A549 (cell line): ENCODE results near the gene PIGU. TPM values are rescaled to one million over a fixed set of nuclear protein-coding genes. Genes with fewer than 3 reads are reported as not detected.

Source experiments
- ATAC-seq, 2 experiments: fragments of 200-7000 bp in 1 of 2; fragments of >200 bp in 1 of 2; cut with Nextera tagmentation in 1 of 2; cut with Tn5 transposase in 1 of 2; 3 replicates each; pipeline versions ENCODE4 v1.8.0 to v1.9.1; 2018 to 2020; ENCODE audit warnings: mild to moderate bottlenecking in 1 of 2, moderate library complexity in 1 of 2
- CTCF ChIA-PET: fragments of 300-600 bp; sonication (Branson Sonifier 250); formaldehyde crosslinking; extraction: SDS; loops from one replicate; lab custom pipeline; 2021; ENCODE audit warnings: antibody characterized with exemption, inconsistent platforms; lab: Yijun Ruan, JAX
- POLR2A ChIA-PET: fragments of 350-600 bp; formaldehyde crosslinking; extraction: SDS; loops from one replicate; lab custom pipeline; 2021; ENCODE audit warnings: antibody characterized with exemption, inconsistent platforms; lab: Yijun Ruan, JAX
- DNase-seq, 2 experiments: peaks; one replicate each; pipeline versions ENCODE4 v3.0.0 to v3.0.0-alpha.2; 2011 to 2016; ENCODE audit warnings: low read depth in 1 of 2, low spot score in 1 of 2
- FAIRE-seq: peaks from 2 replicates; lab custom pipeline; 2011; peaks lifted over from hg19 to GRCh38; lab: Jason Lieb, UNC
- H3K27ac ChIP-seq, 2 experiments: fragments of >200 bp; sonication (Bioruptor Twin); formaldehyde crosslinking; 3 replicates each; pipeline ENCODE4 v1.5.1; 2016 to 2017
- H3K4me1 ChIP-seq: fragments of >200 bp; sonication (Bioruptor Twin); formaldehyde crosslinking; 3 replicates; pipeline ENCODE4 v1.6.1; 2016
- H3K4me2 ChIP-seq: fragments of >200 bp; sonication (Bioruptor Twin); formaldehyde crosslinking; 3 replicates; pipeline ENCODE4 v1.6.1; 2016
- H3K4me3 ChIP-seq: fragments of >200 bp; sonication (Bioruptor Twin); formaldehyde crosslinking; 3 replicates; pipeline ENCODE4 v1.5.1; 2016
- H3K9me3 ChIP-seq: fragments of >200 bp; sonication (Bioruptor Twin); formaldehyde crosslinking; 3 replicates; pipeline ENCODE4 v1.6.1; 2016
- ATOH8 ChIP-seq: fragments of 250-450 bp; sonication (Bioruptor Pico); IDR thresholded peaks from 2 replicates; pipeline ENCODE4 v1.5.0; 2020; ENCODE audit warnings: low read depth, mild to moderate bottlenecking, moderate library complexity
- BCL3 ChIP-seq: fragments of >200 bp; sonication (Bioruptor Twin); formaldehyde crosslinking; IDR thresholded peaks from 3 replicates; pipeline ENCODE4 v1.6.1; 2016
- CBX2 ChIP-seq: fragments of 200-600 bp; sonication (generic); IDR thresholded peaks from 2 replicates; pipeline ENCODE4 v1.6.1; 2016; ENCODE audit warnings: low read depth, mild to moderate bottlenecking, borderline replicate concordance
- CBX8 ChIP-seq: fragments of 200-600 bp; sonication (generic); IDR thresholded peaks from 2 replicates; pipeline ENCODE4 v1.6.1; 2016
- CEBPB ChIP-seq, 2 experiments: fragments of >200 bp in 1 of 2; sonication (Bioruptor Twin) in 1 of 2; formaldehyde crosslinking in 1 of 2; IDR thresholded peaks; 2 replicates each; pipeline ENCODE4 v1.6.1; 2012 to 2016
- E2F6 ChIP-seq: IDR thresholded peaks from 2 replicates; pipeline ENCODE4 v1.6.1; 2012; ENCODE audit warnings: low read depth, borderline replicate concordance
- EHF ChIP-seq: fragments of 250-450 bp; sonication (Bioruptor Pico); IDR thresholded peaks from 2 replicates; pipeline ENCODE4 v1.5.0; 2020; ENCODE audit warnings: mild to moderate bottlenecking
- EHMT2 ChIP-seq: fragments of 200-600 bp; sonication (generic); IDR thresholded peaks from 2 replicates; pipeline ENCODE4 v1.6.1; 2016; ENCODE audit warnings: antibody characterized with exemption, low read depth, mild to moderate bottlenecking, moderate library complexity
- ELK1 ChIP-seq: fragments of 150-350 bp; IDR thresholded peaks from 2 replicates; pipeline ENCODE4 v1.6.1; 2014; ENCODE audit warnings: low read depth, mild to moderate bottlenecking, low read length
- FOSL2 ChIP-seq, 2 experiments: fragments of 450-650 bp in 1 of 2; fragments of >200 bp in 1 of 2; sonication (Bioruptor Twin) in 1 of 2; formaldehyde crosslinking; IDR thresholded peaks; 2 replicates each; pipeline versions ENCODE4 v1.5.0 to v1.6.1; 2016 to 2020; ENCODE audit warnings: mild to moderate bottlenecking in 1 of 2, moderate library complexity in 1 of 2
- GATA3 ChIP-seq: IDR thresholded peaks from 2 replicates; pipeline ENCODE4 v1.6.1; 2012; ENCODE audit warnings: borderline replicate concordance
- HES2 ChIP-seq: fragments of >200 bp; sonication (Bioruptor Twin); formaldehyde crosslinking; IDR thresholded peaks from 2 replicates; pipeline ENCODE4 v1.6.1; 2016
- HEYL ChIP-seq: fragments of 250-450 bp; sonication (Bioruptor Pico); IDR thresholded peaks from 2 replicates; pipeline ENCODE4 v1.8.0; 2021; ENCODE audit warnings: mild to moderate bottlenecking, moderate library complexity
- JUNB ChIP-seq: fragments of >200 bp; sonication (Bioruptor Twin); formaldehyde crosslinking; IDR thresholded peaks from 2 replicates; pipeline ENCODE4 v1.6.1; 2016
- MAZ ChIP-seq: fragments of 150-350 bp; IDR thresholded peaks from 2 replicates; pipeline ENCODE4 v1.6.1; 2014; ENCODE audit warnings: antibody characterized with exemption, low read depth, low read length, borderline replicate concordance
- NPAS2 ChIP-seq: fragments of 250-450 bp; sonication (Bioruptor Pico); IDR thresholded peaks from 2 replicates; pipeline ENCODE4 v1.8.0; 2022; ENCODE audit warnings: mild to moderate bottlenecking, moderate library complexity, borderline replicate concordance
- PBX3 ChIP-seq: IDR thresholded peaks from 2 replicates; pipeline ENCODE4 v1.6.1; 2012
- REST ChIP-seq: fragments of 200-600 bp; sonication (generic); IDR thresholded peaks from 2 replicates; pipeline ENCODE4 v1.6.1; 2016; ENCODE audit warnings: antibody characterized with exemption, mild to moderate bottlenecking, moderate library complexity
- RFX5 ChIP-seq: fragments of 450-650 bp; IDR thresholded peaks from 2 replicates; pipeline ENCODE4 v1.7.1; 2014; ENCODE audit warnings: antibody characterized with exemption, mild to moderate bottlenecking, moderate library complexity
- TP53 ChIP-seq: fragments of 250-450 bp; sonication (Bioruptor Pico); IDR thresholded peaks from 2 replicates; pipeline ENCODE4 v1.5.0; 2021; ENCODE audit warnings: mild to moderate bottlenecking, moderate library complexity
- USF2 ChIP-seq: fragments of 450-650 bp; IDR thresholded peaks from 2 replicates; pipeline ENCODE4 v1.6.1; 2014; ENCODE audit warnings: antibody characterized with exemption
- ZSCAN20 ChIP-seq: fragments of 250-450 bp; sonication (Bioruptor Pico); IDR thresholded peaks from 2 replicates; pipeline ENCODE4 v1.8.0; 2022; ENCODE audit warnings: mild to moderate bottlenecking, moderate library complexity
- WGBS: methylation state at CpG from one replicate; pipeline ENCODE4 v1.1.6; 2017; ENCODE audit errors: missing lambda C conversion rate; 5-methylcytosine and 5-hydroxymethylcytosine counted together
- polyA plus RNA-seq, 4 experiments: library from polyadenylated mRNA; depleted of rRNA in 3 of 4; stranded (reverse); fragments of >200 nt; fragmentation: RNase III in 1 of 4; extraction: RNeasy Plus Mini Kit Qiagen cat#74134 plus additional on column Dnase treatment in 1 of 4; gene quantifications; 2 replicates in 3 of 4; 3 replicates in 1 of 4; pipeline ENCODE4 v1.2.3, GENCODE V29; 2011 to 2017

PIGU gene
- polyA plus RNA-seq, 2 of the 4 experiments (the other 2 are of a cell fraction), result 27.8 to 103 TPM

GRCh38 chr20:34561661-34562060, 115.2 kb downstream of the PIGU start:
- H3K4me1 ChIP-seq, result peaks cover 11% of the 10 kb centered on the region; the same call in 2 of the 3 replicates
- ATAC-seq, result no peak
- TF ChIP-seq CBX8, result no peak
- TF ChIP-seq E2F6, result no peak
- no peak for TF ChIP-seq BCL3
- no peak for TF ChIP-seq REST
- TF ChIP-seq ELK1, result no peak
- no peak for TF ChIP-seq JUNB
- no peak for TF ChIP-seq PBX3
- no peak for TF ChIP-seq ZSCAN20 (CRISPR knock-in tag)
- TF ChIP-seq MAZ, result no peak
- TF ChIP-seq TP53, result no peak
- no peak for TF ChIP-seq USF2
- no peak for TF ChIP-seq HEYL (CRISPR knock-in tag)
- no peak for TF ChIP-seq ATOH8
- no peak for TF ChIP-seq FOSL2 (IDR thresholded peaks at IDR 0.05)
- no peak for TF ChIP-seq FOSL2 (CRISPR knock-in tag; IDR thresholded peaks at IDR 0.05)
- no peak for TF ChIP-seq HES2
- TF ChIP-seq, all 56 proteins: peak for 0
- DNase-seq (no peak), FAIRE-seq (no peak)
- H3K9me3 ChIP-seq, result no peaks in the 10 kb centered on the region
- no peak overlapping the region for H3K4me3 ChIP-seq
- no peak overlapping the region for H3K27ac ChIP-seq
- ChIA-PET CTCF (interaction anchor here (0.8 to 2.4 kb wide), 12 partner anchors 11 to 208 kb away, joined by 3 to 8 read pairs (median 4); no protein-coding TSS in a partner anchor), POLR2A (no interaction called here)
- 90% methylated on average over 10 of the region's 10 CpGs for WGBS
- no peak overlapping the region for H3K4me2 ChIP-seq

GRCh38 chr20:34560614-34561013, 116.3 kb downstream of the PIGU start:
- Histone ChIP-seq H3K4me3 (no peak overlapping the region), H3K27ac (no peak overlapping the region), H3K9me3 (no peaks in the 10 kb centered on the region), H3K4me2 (no peak overlapping the region), H3K4me1 (peaks cover 11% of the 10 kb centered on the region; the same call in 2 of the 3 replicates)
- DNase-seq (no peak), FAIRE-seq (no peak), ATAC-seq (no peak)
- POLR2A ChIA-PET, result no interaction called here
- 100% methylated on average over 5 of the region's 7 CpGs for WGBS
- no peak for TF ChIP-seq CBX2
- no peak for TF ChIP-seq CEBPB (IDR thresholded peaks at IDR 0.05)
- no peak for TF ChIP-seq EHF (CRISPR knock-in tag)
- no peak for TF ChIP-seq NPAS2 (CRISPR knock-in tag)
- no peak for TF ChIP-seq JUNB
- TF ChIP-seq EHMT2, result no peak
- no peak for TF ChIP-seq RFX5
- TF ChIP-seq USF2, result no peak
- TF ChIP-seq GATA3, result no peak
- CTCF ChIA-PET, result interaction anchor here (1.4 to 1.9 kb wide), 3 partner anchors 12 to 27 kb away, joined by 3 to 5 read pairs (median 4); no protein-coding TSS in a partner anchor
